HEK293T (cell line): ENCODE data around the gene TBC1D12.

Experiments
- CTCF ChIA-PET: fragments of 350-600 bp; formaldehyde crosslinking; extraction: SDS; loops from one replicate; lab custom pipeline; 2021; ENCODE audit warnings: antibody characterized with exemption, inconsistent platforms; lab: Yijun Ruan, JAX
- POLR2A ChIA-PET: fragments of 350-600 bp; formaldehyde crosslinking; extraction: SDS; loops from one replicate; lab custom pipeline; 2020; ENCODE audit warnings: antibody characterized with exemption, inconsistent platforms; lab: Yijun Ruan, JAX
- DNase-seq: peaks from one replicate; pipeline ENCODE4 v3.0.0; 2012; ENCODE audit warnings: mixed read lengths; ENCODE audit errors: extremely low spot score
- ARNT ChIP-seq: fragments of 450-650 bp; IDR thresholded peaks from 2 replicates; pipeline ENCODE4 v1.6.1; 2017; ENCODE audit warnings: mild to moderate bottlenecking
- BHLHE40 ChIP-seq: fragments of 450-650 bp; IDR thresholded peaks from 2 replicates; pipeline ENCODE4 v1.6.1; 2016; ENCODE audit warnings: mild to moderate bottlenecking, moderate library complexity, borderline replicate concordance
- CTBP1 ChIP-seq: fragments of 450-650 bp; IDR thresholded peaks from 2 replicates; pipeline ENCODE4 v1.6.1; 2016; ENCODE audit warnings: borderline replicate concordance
- ELF4 ChIP-seq: fragments of 450-650 bp; IDR thresholded peaks from 2 replicates; pipeline ENCODE4 v1.6.1; 2017; ENCODE audit warnings: antibody characterized with exemption
- FOXA1 ChIP-seq: fragments of 450-650 bp; IDR thresholded peaks from 2 replicates; pipeline ENCODE4 v1.6.1; 2016; ENCODE audit warnings: mild to moderate bottlenecking
- FOXK2 ChIP-seq: fragments of 450-650 bp; IDR thresholded peaks from 2 replicates; pipeline ENCODE4 v1.6.1; 2016; ENCODE audit warnings: mild to moderate bottlenecking
- FOXM1 ChIP-seq: fragments of 450-650 bp; IDR thresholded peaks from 2 replicates; pipeline ENCODE4 v1.6.1; 2017; ENCODE audit warnings: mild to moderate bottlenecking, borderline replicate concordance
- HDGF ChIP-seq: fragments of 450-650 bp; IDR thresholded peaks from 2 replicates; pipeline ENCODE4 v1.6.1; 2017; ENCODE audit warnings: antibody characterized with exemption, borderline replicate concordance
- L3MBTL2 ChIP-seq: fragments of 450-650 bp; conservative IDR thresholded peaks from 2 replicates; pipeline ENCODE4 v1.6.1; 2016; ENCODE audit warnings: mild to moderate bottlenecking
- LEF1 ChIP-seq: fragments of 450-650 bp; IDR thresholded peaks from 2 replicates; pipeline ENCODE4 v1.6.1; 2017; ENCODE audit warnings: mild to moderate bottlenecking, borderline replicate concordance
- NFRKB ChIP-seq: fragments of 450-650 bp; IDR thresholded peaks from 2 replicates; pipeline ENCODE4 v1.6.1; 2016; ENCODE audit warnings: mild to moderate bottlenecking, moderate library complexity
- PKNOX1 ChIP-seq: fragments of 450-650 bp; IDR thresholded peaks from 2 replicates; pipeline ENCODE4 v1.6.1; 2016
- SP1 ChIP-seq: fragments of 450-650 bp; IDR thresholded peaks from 2 replicates; pipeline ENCODE4 v1.6.1; 2017
- SUZ12 ChIP-seq: fragments of 450-650 bp; IDR thresholded peaks from 2 replicates; pipeline ENCODE4 v1.6.1; 2016; ENCODE audit warnings: mild to moderate bottlenecking
- TARDBP ChIP-seq: fragments of 450-650 bp; IDR thresholded peaks from 2 replicates; pipeline ENCODE4 v1.6.1; 2016
- ZNF384 ChIP-seq: fragments of 450-650 bp; IDR thresholded peaks from 2 replicates; pipeline ENCODE4 v1.6.1; 2016

The TBC1D12 gene

GRCh38 chr10:94402843-94403379 is 570 bp downstream of the TBC1D12 start:
- TF ChIP-seq NFRKB (no peak), SUZ12 (no peak), SP1 (no peak), FOXM1 (no peak), FOXA1 (no peak), HDGF (no peak), ELF4 (no peak), FOXK2 (no peak), TARDBP (no peak), CTBP1 (no peak), LEF1 (no peak), L3MBTL2 (no peak), ARNT (no peak), BHLHE40 (no peak), PKNOX1 (no peak), ZNF384 (no peak)
- ChIA-PET POLR2A (interaction anchor here (0.6 to 1.4 kb wide), 8 partner anchors 27 to 489 kb away, joined by 3 to 10 read pairs (median 3); partner anchors contain the start of genes HELLS and NOC3L), CTCF (interaction anchor here (0.9 to 2.2 kb wide), 2 partner anchors 9 to 40 kb away, joined by 3 to 6 read pairs; partner anchors contain the start of gene NOC3L)
- DNase-seq, result peak; percentile 54

GRCh38 chr10:94403380-94404213 is 1.3 kb downstream of the TBC1D12 start:
- TF ChIP-seq ARNT (no peak), LEF1 (no peak), FOXM1 (no peak), PKNOX1 (no peak; the same call in 1 of the 2 replicates), ELF4 (no peak), SUZ12 (no peak), BHLHE40 (no peak), NFRKB (no peak), FOXK2 (no peak)
- peak; percentile 56 for DNase-seq
- ChIA-PET POLR2A (interaction anchor here (1.0 to 1.4 kb wide), 7 partner anchors 13 to 490 kb away, joined by 3 to 10 read pairs (median 3); partner anchors contain the start of genes HELLS and NOC3L), CTCF (interaction anchor here (0.9 to 2.2 kb wide), 3 partner anchors 8 to 41 kb away, joined by 3 to 6 read pairs (median 6); partner anchors contain the start of gene NOC3L)

GRCh38 chr10:94405406-94405805 is 3.1 kb downstream of the TBC1D12 start:
- ChIA-PET POLR2A (no interaction called here), CTCF (no interaction called here)
- no peak for DNase-seq
- TF ChIP-seq HDGF, result no peak
- TF ChIP-seq ELF4, result no peak
- TF ChIP-seq ZNF384, result no peak

- TF ChIP-seq FOXM1, result no peak
- no peak for TF ChIP-seq SP1
- no peak for TF ChIP-seq PKNOX1
- TF ChIP-seq NFRKB, result no peak
- no peak for TF ChIP-seq SUZ12
- TF ChIP-seq ZNF384, result no peak
- TF ChIP-seq LEF1, result no peak
- TF ChIP-seq ELF4, result no peak
- TF ChIP-seq FOXK2, result no peak
- no peak for TF ChIP-seq CTBP1
- no peak for TF ChIP-seq ARNT
- no peak for TF ChIP-seq BHLHE40
- no peak for TF ChIP-seq FOXA1
- TF ChIP-seq TARDBP, result no peak
- TF ChIP-seq L3MBTL2, result no peak
- POLR2A ChIA-PET, result interaction anchor here (1.3 kb wide), 1 partner anchor 138 kb away, joined by 4 read pairs; the partner anchor contains the start of gene HELLS
- CTCF ChIA-PET, result interaction anchor here (1.4 kb wide), 1 partner anchor 44 kb away, joined by 3 read pairs; no protein-coding TSS in a partner anchor
- no peak for DNase-seq
Measured at GRCh38 chr10:94407668-94408067, 5.3 kb downstream of the TBC1D12 start.

- DNase-seq, result no peak
- TF ChIP-seq PKNOX1 (no peak), CTBP1 (no peak), TARDBP (no peak), BHLHE40 (no peak), ZNF384 (no peak; the same call in 1 of the 2 replicates), NFRKB (no peak), FOXK2 (no peak), HDGF (no peak), ELF4 (no peak), LEF1 (no peak)
- ChIA-PET POLR2A (interaction anchor here (1.0 kb wide), 1 partner anchor 47 kb away, joined by 3 read pairs; the partner anchor contains the start of gene NOC3L), CTCF (interaction anchor here (0.6 kb wide), 1 partner anchor 49 kb away, joined by 3 read pairs; no protein-coding TSS in a partner anchor)
Measured at GRCh38 chr10:94409021-94409657, 6.8 kb downstream of the TBC1D12 start.
